ENCODE results near the gene LGALS12.
"Not testable (repeated sequence)": the region's sequence is repeated elsewhere in the genome, so short reads cannot be mapped to it uniquely, and the experiment has no call there.

Gene LGALS12

DNA sequence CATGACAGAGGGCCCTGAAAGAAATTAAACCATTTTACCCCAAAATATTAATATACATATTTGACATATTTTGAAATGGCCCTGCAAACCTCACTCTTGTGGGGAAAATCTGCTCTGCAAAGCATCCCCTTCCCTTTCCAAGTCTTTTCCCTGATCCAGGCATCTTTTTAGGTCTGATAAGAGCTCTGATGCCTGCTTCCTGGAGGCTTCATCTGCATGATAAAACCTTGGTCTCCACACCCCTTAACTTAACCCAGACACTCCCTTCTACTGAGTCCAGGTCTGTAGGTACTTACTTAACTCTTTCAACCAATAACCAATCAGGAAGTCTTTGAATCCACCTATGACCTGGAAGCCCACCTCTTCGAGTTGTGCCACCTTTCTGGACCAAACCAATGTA is 1.8 kb upstream of the LGALS12 start:
- in situ Hi-C loops (cut with HindIII; ENCODE audit: low sequenced_read_pairs), result no loop called here

DNA sequence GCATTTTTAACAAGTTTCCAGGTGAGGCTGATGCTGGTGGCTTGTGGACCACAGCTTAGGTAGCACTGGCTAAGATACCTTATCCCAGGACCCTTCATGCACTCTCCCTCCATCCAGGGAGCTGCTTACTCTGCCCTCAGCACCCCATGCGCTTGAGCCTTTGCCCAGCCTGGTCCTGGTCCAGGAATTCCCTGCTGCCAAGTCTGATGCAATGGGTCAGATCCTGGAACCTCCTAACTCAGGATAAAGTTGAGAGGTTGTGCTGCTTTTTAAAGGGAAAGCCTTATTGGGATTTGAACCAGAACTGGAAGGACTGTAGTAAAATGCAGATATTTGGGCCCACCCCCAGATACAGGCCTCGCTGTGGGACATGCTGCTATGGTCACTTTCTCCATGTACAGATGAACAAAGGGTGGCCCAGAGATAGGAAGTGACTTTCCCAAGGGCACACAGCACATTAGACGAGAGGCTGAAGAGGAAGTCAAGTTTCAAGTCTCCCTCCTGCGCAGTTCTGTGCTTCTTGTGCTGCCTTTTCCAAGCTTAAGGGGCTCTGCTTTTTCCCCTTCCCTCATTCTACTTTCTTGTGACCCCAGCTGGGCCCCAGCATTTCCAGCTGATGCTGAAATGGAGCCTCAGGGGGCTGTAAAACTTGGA is 824 bp upstream of the LGALS12 start:
- in situ Hi-C loops (cut with HindIII; ENCODE audit: low sequenced_read_pairs), result no loop called here

DNA sequence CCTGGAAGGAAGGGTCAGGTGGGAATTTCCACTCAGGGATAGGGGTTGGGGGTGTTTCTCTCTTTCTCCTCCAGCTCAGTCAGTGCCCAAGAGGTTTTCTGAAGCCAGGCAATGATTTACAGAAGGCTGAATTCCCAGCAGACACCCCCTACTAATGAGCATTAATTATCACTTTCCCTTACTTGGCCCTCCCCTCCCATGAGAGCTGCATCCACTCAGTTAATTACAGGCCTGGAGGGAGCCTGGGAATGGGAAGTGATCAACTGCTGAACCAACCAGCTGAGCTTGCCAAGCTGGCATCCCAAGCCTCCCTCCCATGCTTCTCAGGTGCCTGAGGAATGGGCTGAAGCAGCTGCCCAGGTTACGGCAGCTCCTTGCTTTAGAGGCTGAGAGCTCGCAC is 992 bp downstream of the LGALS12 start:
- in situ Hi-C loops (cut with HindIII; ENCODE audit: low sequenced_read_pairs), result no loop called here

DNA sequence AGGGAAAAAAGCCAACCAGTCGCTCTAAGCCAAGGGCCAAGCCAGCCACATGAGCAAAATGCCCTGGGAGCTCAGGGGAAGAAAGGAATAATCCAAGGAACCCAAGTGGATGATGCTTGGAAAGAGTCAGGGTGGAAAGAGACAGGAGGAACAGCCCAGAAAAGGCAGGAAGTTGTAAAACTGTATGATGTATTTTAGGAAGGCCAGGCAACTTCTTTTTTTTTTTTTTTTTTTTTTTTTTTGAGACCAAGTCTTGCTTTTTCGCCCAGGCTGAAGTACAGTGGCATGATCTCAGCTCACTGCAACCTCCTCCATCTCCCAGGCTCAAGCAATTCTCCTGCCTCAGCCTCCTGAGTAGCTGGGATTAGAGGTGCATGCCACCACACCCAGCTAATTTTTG is 1.6 kb downstream of the LGALS12 start:
- in situ Hi-C loops (cut with HindIII; ENCODE audit: low sequenced_read_pairs), result no loop called here

DNA sequence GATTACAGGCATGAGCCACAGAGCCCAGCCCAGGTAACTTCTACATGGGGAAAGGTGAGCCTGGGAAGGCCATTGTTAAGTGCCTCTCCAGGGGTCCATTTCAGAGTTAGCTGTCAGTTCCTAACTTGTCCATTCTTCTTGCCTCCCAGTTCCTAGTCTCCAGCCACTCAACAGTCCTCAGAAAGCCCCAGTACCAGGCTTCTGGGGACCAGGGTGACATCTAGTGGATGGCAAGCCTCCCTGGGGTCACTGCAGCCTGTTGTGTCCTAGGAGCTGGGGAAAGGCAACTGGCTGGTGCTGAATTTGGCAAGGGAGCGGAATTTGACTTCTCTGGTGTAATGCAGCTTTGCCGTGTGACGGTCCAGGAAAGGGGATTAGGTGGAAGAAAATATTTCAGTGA is 2.1 kb downstream of the LGALS12 start:
- in situ Hi-C loops (cut with HindIII; ENCODE audit: low sequenced_read_pairs), result no loop called here

DNA sequence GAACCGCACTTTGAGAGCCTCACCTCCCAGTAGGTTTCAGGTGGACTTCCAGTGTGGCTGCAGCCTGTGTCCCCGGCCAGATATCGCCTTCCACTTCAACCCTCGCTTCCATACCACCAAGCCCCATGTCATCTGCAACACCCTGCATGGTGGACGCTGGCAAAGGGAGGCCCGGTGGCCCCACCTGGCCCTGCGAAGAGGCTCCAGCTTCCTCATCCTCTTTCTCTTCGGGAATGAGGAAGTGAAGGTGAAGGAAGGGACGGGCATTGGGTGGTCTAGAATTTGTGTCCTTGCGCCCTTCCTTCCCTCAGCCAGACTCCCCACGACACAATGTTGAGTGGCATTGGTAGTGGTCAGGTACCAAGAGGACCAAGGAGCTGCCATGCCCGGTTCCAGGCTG is 2.9 kb downstream of the LGALS12 start:
- in situ Hi-C loops (cut with HindIII; ENCODE audit: low sequenced_read_pairs), result no loop called here

DNA sequence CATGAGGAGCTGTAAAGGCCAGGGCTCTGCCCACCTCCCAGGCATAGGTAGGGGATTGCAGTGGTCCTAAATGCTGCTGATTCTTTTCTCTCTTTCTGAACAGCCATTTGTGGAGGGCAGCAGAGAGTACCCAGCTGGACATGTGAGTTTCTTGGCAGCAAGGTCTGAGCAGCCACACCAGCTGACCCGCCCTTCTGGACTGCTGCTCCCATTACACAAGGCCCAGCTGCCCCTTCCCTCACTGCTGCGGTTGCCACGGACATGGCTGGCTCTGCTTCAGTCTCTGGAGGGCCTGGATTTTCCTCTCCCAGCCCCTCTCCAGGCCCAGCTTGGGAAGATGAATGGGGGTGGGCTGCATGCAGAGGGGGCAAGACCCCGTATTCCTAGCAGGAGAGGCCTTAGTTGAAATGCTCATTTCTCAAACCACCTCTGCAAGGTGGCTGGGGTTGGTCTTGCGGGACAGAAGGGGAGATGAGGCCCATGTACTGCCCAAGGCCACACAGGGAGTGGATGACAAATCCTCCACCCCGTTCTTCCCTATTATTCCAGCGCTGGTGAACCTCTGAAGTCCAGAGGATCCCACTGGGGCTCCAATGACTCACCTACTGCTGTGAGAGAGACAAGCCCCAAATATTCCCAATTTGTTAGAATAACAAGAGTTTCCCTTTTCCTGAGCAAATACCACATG is 4.6 kb downstream of the LGALS12 start:
- in situ Hi-C loops (cut with HindIII; ENCODE audit: low sequenced_read_pairs), result no loop called here

DNA sequence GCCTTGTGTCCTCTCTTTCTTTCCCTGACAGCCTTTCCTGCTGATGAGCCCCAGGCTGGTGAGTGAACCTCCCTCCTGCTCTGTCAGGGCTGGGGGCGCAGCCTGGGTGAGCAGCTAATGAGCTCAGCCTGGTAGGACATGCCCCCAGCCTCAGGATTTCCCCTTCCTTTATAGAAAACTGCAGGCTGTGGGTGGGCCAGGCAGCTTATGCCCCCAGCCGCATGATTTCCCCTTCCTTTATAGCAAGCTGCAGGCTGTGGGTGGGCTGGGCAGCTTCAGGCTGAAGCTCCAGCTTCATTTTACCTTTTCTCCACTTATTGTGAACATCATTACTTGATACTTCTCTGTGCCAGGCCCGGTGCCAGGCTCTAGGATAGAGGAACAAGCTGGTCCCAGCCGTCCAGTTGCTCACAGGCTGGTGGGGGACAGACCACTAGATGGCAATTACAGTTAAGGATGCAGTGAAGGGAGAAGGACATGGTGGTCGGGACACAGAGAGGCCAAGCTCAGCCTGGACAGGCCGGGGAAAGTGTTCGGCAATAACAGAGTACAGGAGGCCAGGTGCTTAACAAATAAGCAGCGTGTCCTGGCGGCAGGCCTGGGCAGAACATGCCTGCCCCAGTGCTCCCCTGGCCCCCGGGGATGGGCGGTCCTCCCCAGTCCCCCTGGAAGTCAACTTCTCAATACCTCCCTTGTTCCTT is 5.3 kb downstream of the LGALS12 start:
- in situ Hi-C loops (cut with HindIII; ENCODE audit: low sequenced_read_pairs), result no loop called here

DNA sequence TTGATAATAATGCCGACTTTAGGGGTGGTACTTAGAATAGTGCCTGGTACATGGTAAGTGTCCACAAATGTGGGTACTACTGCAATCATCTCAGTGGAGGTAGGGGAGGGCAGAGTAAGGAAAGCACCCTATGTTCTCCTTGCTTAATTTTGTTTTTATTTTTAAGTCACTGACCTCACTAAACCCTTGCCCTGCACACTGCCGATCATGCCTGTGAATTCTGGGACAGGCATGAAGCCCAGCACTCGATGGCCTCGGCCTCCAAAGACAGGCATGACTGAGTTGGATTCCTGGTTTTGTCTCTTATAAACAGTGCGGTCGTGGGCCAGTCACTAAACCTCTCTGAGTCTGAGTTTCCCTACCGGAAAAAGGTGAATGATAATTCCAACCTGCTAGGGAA is 6.9 kb downstream of the LGALS12 start:
- in situ Hi-C loops (cut with HindIII; ENCODE audit: low sequenced_read_pairs), result no loop called here

DNA sequence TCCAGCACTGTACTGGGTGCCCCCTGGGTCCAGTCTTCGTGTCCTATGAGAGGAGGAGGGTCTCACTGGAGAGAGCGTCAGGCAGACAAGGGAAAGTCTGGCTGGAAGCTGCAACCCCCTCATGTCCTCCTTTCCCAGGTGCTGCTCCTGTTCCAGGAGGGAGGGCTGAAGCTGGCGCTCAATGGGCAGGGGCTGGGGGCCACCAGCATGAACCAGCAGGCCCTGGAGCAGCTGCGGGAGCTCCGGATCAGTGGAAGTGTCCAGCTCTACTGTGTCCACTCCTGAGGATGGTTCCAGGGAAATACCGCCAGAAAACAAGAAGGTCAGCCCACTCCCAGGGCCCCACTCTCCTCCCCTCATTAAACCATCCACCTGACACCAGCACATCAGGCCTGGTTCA is 10.2 kb downstream of the LGALS12 start:
- in situ Hi-C loops (cut with HindIII; ENCODE audit: low sequenced_read_pairs), result no loop called here

DNA sequence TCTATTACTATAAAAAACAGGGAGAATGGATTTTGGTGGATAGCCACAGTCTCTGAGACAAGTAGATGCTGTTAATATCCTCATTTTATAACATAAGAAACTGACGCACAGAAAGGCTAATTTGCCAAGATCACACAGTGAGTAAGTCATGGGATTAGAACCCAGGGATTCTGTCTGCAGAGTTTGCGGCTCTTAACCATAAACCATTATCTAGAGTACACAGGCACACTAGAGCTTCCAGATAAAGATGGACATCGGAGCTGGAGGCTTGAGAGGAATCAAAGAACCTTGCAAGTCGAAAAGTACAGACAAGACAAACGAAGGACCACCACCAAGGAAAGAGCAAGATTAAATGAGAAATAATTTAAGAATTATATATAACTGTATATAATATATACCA is 11.3 kb downstream of the LGALS12 start:
- in situ Hi-C loops (cut with HindIII; ENCODE audit: low sequenced_read_pairs), result no loop called here

DNA sequence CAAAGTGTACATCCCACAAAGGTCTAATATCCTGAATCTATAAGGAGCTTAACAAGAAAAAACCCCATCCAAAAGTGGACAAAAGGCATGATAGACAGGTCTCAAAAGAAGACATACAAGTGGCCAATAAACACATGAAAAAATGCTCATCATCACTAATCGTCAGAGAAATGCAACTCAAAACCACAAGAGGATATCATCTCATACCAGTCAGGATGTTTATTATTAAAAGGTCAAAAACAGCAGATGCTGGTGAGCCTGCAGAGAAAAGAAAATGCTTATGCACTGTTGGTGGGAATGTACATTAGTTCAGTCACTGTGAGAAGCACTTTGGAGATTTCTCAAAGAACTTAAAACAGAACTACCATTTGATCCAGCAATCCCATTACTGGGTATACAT is 12.7 kb downstream of the LGALS12 start:
- in situ Hi-C loops (cut with HindIII; ENCODE audit: low sequenced_read_pairs), result no loop called here

DNA sequence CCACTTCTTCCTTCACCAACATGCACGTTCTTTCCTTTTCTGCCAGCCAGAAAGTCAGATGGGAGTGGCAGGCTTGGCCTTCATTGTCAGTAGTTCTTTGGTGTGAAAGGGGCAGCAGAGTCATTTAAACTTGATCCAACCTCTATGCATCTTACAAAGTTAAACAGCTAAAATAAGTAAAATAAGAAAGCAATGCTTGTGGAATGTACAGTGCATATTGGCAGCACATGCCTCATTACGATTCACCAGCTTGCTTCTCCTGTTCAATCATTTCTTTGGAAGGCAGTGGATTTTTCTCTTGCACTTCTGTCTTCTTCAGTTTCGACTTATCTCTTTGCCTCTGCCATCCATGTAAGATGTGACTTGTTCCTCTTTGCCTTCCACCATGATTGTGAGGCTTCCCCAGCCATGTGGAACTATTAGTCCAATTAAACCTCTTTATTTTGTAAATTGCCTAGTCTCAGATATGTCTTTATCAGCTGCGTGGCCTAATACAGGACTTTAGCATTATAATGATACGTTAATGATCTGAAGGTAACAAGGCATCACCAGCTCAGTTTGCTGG is 14.8 kb downstream of the LGALS12 start:
- in situ Hi-C loops (cut with HindIII; ENCODE audit: low sequenced_read_pairs), result no loop called here

DNA sequence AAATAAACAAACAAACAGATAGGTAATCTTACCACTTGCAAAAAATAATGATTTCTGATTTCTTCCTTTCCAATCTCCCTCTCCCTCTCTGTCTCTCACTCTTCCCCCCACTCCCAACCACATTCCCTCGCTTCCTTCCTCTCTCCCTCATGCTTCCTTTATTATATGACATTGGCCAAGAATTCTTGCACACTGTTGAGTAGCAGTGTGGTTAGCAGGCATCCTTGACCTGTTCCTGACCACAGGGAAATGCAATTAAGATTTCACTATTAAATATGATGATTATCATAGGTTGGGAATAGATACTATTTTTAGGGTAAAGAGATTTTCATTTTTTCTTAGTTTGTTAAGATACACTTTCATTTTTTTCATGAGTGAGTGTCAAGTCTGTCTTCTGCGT is 16.0 kb downstream of the LGALS12 start:
- in situ Hi-C loops (cut with HindIII; ENCODE audit: low sequenced_read_pairs), result no loop called here

DNA sequence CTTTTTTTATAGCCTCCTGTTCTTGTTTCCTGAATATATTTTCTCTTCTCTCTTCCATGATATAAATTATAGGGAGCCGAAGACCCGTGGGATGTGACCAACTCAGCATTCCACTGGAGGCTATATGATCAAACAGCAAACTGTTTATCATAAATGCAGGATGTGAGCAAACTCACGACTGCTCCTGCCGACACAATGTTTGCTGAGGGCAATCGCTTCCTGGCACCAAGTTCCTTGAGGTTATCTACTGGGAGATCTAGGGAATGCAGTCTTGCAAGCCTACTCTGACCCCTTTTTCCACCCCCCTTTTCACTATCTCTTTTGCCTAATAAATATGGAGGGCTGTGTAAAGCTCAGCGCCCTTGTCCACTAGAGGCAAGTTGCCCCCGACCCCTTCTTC is 17.3 kb downstream of the LGALS12 start:
- in situ Hi-C loops (cut with HindIII; ENCODE audit: low sequenced_read_pairs), result no loop called here

DNA sequence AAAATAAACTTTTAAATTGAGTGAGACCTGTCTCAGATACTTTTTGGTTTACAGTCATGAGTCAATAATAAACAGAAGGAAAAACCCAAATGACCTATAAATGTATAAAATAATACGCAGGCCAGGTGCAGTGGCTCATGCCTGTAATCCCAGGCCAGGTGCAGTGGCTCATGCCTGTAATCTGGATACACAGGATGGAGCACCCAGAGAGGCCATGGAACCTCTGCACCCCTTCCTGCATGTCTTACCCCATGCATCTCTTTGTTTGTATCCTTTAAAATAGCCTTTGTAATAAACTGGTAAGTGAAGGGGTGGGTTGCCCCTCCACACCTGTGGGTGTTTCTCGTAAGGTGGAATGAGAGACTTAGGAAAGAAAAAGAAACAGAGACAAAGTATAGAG is 21.8 kb downstream of the LGALS12 start:
- in situ Hi-C loops (cut with HindIII; ENCODE audit: low sequenced_read_pairs), result no loop called here

DNA sequence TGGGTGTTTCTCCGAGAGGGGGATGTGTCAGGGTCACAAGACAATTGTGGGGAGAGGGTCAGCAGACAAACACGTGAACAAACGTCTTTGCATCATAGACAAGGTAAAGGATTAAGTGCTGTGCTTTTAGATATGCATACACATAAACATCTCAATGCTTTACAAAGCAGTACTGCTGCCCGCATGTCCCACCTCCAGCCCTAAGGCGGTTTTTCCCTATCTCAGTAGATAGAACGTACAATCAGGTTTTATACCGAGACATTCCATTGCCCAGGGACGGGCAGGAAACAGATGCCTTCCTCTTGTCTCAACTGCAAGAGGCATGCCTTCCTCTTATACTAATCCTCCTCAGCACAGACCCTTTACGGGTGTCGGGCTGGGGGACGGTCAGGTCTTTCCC is 22.3 kb downstream of the LGALS12 start:
- in situ Hi-C loops (cut with HindIII; ENCODE audit: low sequenced_read_pairs), result not testable (repeated sequence)

DNA sequence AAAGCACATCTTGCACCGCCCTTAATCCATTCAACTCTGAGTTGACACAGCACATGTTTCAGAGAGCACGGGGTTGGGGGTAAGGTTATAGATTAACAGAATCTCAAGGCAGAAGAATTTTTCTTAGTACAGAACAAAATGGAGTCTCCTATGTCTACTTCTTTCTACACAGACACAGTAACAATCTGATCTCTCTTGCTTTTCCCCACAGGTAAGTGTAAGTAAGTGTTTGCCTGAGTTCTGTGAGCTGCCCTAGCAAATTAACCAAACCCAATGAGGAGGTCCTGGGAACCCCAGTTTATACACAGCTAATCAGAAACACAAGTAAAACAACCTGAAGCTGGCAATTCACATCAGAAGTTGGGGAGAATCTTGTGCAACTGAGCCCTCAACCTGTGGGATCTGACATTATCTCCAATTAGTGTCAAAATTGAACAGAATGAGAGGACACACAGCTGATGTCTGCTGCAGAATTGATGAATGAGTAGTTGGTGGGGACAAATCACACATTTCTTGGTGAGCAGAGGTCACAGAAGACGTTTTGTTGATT is 22.9 kb downstream of the LGALS12 start:
- in situ Hi-C loops (cut with HindIII; ENCODE audit: low sequenced_read_pairs), result not testable (repeated sequence)

DNA sequence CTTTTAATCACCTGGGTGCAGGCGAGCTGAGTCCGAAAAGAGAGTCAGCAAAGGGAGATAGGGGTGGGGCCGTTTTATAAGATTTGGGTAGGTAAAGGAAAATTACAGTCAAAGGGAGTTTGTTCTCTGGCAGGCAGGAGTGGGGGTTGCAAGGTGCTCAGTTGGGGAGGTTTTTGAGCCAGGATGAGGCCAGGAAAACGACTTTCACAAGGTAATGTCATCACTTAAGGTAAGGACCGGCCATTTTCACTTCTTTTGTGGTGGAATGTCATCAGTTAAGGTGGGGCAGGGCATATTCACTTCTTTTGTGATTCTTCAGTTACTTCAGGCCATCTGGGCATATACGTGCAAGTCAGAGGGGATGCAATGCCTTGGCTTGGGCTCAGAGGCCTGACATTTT is 23.5 kb downstream of the LGALS12 start:
- in situ Hi-C loops (cut with HindIII; ENCODE audit: low sequenced_read_pairs), result not testable (repeated sequence)

DNA sequence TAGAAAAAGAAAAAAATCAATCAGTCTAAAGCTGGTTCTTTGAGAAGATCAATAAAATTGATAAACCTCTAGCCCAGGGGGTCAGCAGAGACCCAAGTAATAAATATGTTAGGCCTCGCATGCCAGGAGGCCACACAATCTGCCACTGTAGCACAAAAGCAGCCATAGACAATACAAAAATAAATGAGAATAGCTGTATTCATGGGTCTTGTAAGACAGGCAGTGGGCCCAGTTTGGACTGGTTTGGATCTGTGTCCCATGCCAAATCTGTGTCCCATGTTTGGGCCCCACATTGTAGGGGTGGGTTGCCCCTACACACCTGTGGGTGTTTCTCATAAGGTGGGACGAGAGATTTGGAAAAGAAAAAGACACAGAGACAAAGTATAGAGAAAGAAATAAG is 24.1 kb downstream of the LGALS12 start:
- in situ Hi-C loops (cut with HindIII; ENCODE audit: low sequenced_read_pairs), result loop anchor here (10.0 kb wide), 1 partner anchor 115 kb away; no protein-coding TSS in a partner anchor

DNA sequence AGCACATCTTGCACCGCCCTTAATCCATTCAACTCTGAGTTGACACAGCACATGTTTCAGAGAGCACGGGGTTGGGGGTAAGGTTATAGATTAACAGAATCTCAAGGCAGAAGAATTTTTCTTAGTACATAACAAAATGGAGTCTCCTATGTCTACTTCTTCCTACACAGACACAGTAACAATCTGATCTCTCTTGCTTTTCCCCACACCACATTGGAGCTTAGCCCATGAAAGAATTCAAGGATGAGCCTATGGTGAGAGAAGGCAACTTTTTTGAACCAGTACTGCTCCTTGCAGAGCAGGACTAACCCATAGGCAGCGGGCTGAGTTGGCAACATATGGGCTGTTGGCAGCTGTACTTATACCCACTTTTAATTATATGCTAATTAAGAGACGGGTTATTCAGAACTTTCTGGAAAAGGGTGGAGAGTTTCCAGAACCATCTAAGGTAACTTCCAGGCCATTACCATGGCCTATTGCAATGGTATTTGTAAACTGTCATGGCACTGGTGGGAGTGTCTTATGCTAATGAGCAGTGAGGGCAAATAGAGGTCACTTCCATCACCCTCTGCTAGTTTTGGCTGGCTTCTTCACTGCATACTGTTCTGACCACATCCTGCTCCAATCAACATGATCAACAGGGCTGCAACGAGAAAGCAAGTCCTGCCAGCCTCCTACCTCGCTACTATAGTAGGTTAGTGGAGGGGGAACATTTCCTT is 25.3 kb downstream of the LGALS12 start:
- in situ Hi-C loops (cut with HindIII; ENCODE audit: low sequenced_read_pairs), result loop anchor here (10.0 kb wide), 1 partner anchor 114 kb away; no protein-coding TSS in a partner anchor

All from DLD1 (cell line).